IMR-90 (cell line): Measurements from ENCODE around the gene DIP2C.

Experiments
- POLR2A ChIP-seq: IDR thresholded peaks from 2 replicates; pipeline ENCODE4 v1.6.1; 2012; ENCODE audit warnings: mild to moderate bottlenecking, low read depth, low read length
- RCOR1 ChIP-seq: IDR thresholded peaks from 2 replicates; pipeline ENCODE4 v1.6.1; 2012; ENCODE audit warnings: mild to moderate bottlenecking, low read length, improper control_type of control experiment; ENCODE audit not compliant: insufficient replicate concordance
- RFX5 ChIP-seq: IDR thresholded peaks from 2 replicates; pipeline ENCODE4 v1.8.0; 2012; ENCODE audit warnings: low read depth, mild to moderate bottlenecking, low read length, moderate library complexity
- SMC3 ChIP-seq: fragments of 150-350 bp; IDR thresholded peaks from 2 replicates; pipeline ENCODE4 v1.6.1; 2016; ENCODE audit warnings: low read depth, mild to moderate bottlenecking, antibody characterized with exemption, low read length, moderate library complexity
- TF ChIP-seq, protein P1 (sequence below): fragments of 150-350 bp; IDR thresholded peaks from 2 replicates; pipeline ENCODE4 v1.6.1; 2017; ENCODE audit warnings: mild to moderate bottlenecking, antibody characterized with exemption, low read length, low read depth
- TF ChIP-seq, protein P2 (sequence below): conservative IDR thresholded peaks from 2 replicates; pipeline ENCODE4 v1.5.1; 2012; ENCODE audit warnings: mild to moderate bottlenecking, low read depth, low read length, improper control_type of control experiment

DNA sequence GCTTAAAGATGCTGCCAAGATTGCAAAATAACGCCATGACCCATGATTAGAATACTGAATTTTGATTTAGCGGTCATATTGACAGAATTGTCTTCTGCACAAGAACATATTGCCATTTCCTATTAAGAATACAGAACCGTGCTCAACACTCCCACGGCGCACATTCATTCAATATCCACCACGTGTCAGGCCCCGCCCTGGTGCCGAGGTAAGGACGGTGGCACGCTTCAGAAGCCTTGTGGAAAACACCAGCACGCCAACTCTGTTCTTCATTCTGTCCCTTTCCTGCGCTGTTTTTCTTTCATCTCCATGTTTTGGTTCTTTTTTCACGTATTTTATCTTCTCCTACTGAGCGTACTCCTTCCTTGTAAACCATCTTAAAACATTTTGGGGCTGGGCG lies 364.9 kb downstream of the DIP2C start:
- TF ChIP-seq, protein P1, sequence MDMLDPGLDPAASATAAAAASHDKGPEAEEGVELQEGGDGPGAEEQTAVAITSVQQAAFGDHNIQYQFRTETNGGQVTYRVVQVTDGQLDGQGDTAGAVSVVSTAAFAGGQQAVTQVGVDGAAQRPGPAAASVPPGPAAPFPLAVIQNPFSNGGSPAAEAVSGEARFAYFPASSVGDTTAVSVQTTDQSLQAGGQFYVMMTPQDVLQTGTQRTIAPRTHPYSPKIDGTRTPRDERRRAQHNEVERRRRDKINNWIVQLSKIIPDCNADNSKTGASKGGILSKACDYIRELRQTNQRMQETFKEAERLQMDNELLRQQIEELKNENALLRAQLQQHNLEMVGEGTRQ = no peak
- TF ChIP-seq POLR2A = no peak
- no peak for TF ChIP-seq SMC3
- TF ChIP-seq, protein P2, sequence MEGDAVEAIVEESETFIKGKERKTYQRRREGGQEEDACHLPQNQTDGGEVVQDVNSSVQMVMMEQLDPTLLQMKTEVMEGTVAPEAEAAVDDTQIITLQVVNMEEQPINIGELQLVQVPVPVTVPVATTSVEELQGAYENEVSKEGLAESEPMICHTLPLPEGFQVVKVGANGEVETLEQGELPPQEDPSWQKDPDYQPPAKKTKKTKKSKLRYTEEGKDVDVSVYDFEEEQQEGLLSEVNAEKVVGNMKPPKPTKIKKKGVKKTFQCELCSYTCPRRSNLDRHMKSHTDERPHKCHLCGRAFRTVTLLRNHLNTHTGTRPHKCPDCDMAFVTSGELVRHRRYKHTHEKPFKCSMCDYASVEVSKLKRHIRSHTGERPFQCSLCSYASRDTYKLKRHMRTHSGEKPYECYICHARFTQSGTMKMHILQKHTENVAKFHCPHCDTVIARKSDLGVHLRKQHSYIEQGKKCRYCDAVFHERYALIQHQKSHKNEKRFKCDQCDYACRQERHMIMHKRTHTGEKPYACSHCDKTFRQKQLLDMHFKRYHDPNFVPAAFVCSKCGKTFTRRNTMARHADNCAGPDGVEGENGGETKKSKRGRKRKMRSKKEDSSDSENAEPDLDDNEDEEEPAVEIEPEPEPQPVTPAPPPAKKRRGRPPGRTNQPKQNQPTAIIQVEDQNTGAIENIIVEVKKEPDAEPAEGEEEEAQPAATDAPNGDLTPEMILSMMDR = no peak
- TF ChIP-seq RCOR1 = no peak
- no peak for TF ChIP-seq RFX5
